ENCODE data around the gene RAB3C. TPM values are rescaled to one million over a fixed set of nuclear protein-coding genes. Genes with fewer than 3 reads are reported as not detected.

Gene RAB3C
- total RNA-seq, 1 donor from 2014 or later, result not detected

DNA sequence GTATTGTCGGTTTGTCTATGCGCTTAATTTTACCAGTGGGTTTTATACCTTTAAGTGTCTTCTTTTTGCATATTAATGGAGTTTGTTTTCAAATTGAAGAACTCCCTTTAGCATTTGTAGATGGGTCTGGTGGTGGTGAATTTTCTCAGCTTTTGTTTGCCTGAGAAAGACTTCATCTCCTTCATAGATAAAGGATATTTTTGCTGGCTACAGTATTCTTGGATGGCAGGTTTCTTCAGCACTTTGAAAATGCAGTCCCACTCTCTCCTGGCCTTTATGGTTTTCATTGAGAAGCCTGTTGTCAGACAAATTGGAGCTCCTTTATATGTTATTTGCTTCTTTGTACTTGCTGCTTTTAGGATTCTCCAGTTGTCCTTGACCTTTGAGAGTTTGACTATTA is 142.1 kb downstream of the RAB3C start:
- no peak for DNase-seq (ENCODE audit: low read depth)
- TF ChIP-seq CTCF (conservative IDR thresholded peaks at IDR 0.05; ENCODE audit: low read depth, low read length), result no peak
- no peak overlapping the region for H3K4me3 ChIP-seq (ENCODE audit: low read depth, low read length)

- no peak for TF ChIP-seq CTCF (conservative IDR thresholded peaks at IDR 0.05; ENCODE audit: low read depth, low read length)
- H3K4me3 ChIP-seq (ENCODE audit: low read depth, low read length), result no peak overlapping the region
- DNase-seq (ENCODE audit: low read depth), result no peak
Observed at GRCh38 chr5:58731641-58732040, 148.8 kb downstream of the RAB3C start.

DNA sequence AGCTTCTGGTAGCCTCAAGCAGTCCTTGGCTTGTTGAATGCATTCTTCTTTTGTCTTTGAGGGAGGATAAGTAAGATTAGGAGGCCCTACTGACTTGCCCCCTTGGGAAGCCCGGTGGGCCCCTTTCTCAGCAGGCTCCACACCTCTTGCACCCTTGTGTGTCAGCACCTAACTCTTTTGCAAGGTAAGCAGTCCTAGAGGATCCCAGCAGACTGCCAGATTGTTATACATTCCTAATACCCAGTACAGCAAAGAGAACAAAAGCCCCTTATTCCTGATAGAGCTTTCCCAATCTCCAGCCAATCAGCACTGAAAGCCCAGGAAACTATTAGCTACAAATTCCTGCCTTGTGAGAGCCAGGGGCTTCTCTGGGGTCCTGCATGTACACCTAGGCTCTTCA is 152.8 kb downstream of the RAB3C start:
- no peak for TF ChIP-seq CTCF (conservative IDR thresholded peaks at IDR 0.05; ENCODE audit: low read depth, low read length)
- DNase-seq (ENCODE audit: low read depth), result no peak
- no peak overlapping the region for H3K4me3 ChIP-seq (ENCODE audit: low read depth, low read length)

GRCh38 chr5:58736214-58736613 is 153.3 kb downstream of the RAB3C start:
- no peak for TF ChIP-seq CTCF (conservative IDR thresholded peaks at IDR 0.05; ENCODE audit: low read depth, low read length)
- no peak for DNase-seq (ENCODE audit: low read depth)

DNA sequence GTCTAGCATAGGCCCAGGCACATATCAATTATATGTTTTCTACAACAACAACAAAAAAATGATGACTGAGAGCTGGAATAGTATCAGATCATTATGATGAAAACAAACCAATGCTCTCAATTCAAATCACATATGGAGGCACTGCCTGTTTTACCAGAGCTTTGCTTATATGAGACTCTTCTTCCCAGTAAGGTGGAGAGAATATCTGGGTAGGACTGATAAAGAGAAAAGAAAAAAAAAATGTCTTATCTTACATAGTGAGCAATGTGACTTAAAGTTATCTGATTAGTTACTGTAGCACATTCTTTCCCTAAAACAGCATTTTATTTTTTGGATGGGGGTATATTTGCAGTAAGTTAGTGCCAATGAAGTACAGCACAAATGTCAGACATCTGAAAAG is 154.8 kb downstream of the RAB3C start:
- no peak overlapping the region for H3K4me3 ChIP-seq (ENCODE audit: low read depth, low read length)
- DNase-seq (ENCODE audit: low read depth), result no peak

More at GRCh38 chr5:58736214-58736613, 153.3 kb downstream of the RAB3C start:
- H3K4me3 ChIP-seq (ENCODE audit: low read depth, low read length), result no peak overlapping the region

GRCh38 chr5:58738336-58738735 is 155.5 kb downstream of the RAB3C start:
- H3K4me3 ChIP-seq (ENCODE audit: low read depth, low read length), result no peak overlapping the region
- no peak for DNase-seq (ENCODE audit: low read depth)
- no peak for TF ChIP-seq CTCF (conservative IDR thresholded peaks at IDR 0.05; ENCODE audit: low read depth, low read length)

More for the DNA sequence above, 154.8 kb downstream of the RAB3C start:
- TF ChIP-seq CTCF (conservative IDR thresholded peaks at IDR 0.05; ENCODE audit: low read depth, low read length), result no peak

GRCh38 chr5:58739051-58739450 is 156.2 kb downstream of the RAB3C start:
- H3K4me3 ChIP-seq (ENCODE audit: low read depth, low read length), result no peak overlapping the region
- DNase-seq (ENCODE audit: low read depth), result no peak
- TF ChIP-seq CTCF (conservative IDR thresholded peaks at IDR 0.05; ENCODE audit: low read depth, low read length), result no peak
